Stimulated activated CD8-positive, alpha-beta memory T cell treated with anti-CD3 and anti-CD28 coated beads, Interleukin-15, amount 100 ng/mL, for 48 hours (primary cell): ENCODE results near the gene MRPL36.
"Not testable (repeated sequence)": the region's sequence is repeated elsewhere in the genome, so short reads cannot be mapped to it uniquely, and the experiment has no call there.

Experiments
- DNase-seq, 2 donors: peaks; one replicate each; pipeline ENCODE4 v3.0.0-alpha.2; 2020; ENCODE audit warnings: low read depth in 2 of 2

Gene MRPL36

DNA sequence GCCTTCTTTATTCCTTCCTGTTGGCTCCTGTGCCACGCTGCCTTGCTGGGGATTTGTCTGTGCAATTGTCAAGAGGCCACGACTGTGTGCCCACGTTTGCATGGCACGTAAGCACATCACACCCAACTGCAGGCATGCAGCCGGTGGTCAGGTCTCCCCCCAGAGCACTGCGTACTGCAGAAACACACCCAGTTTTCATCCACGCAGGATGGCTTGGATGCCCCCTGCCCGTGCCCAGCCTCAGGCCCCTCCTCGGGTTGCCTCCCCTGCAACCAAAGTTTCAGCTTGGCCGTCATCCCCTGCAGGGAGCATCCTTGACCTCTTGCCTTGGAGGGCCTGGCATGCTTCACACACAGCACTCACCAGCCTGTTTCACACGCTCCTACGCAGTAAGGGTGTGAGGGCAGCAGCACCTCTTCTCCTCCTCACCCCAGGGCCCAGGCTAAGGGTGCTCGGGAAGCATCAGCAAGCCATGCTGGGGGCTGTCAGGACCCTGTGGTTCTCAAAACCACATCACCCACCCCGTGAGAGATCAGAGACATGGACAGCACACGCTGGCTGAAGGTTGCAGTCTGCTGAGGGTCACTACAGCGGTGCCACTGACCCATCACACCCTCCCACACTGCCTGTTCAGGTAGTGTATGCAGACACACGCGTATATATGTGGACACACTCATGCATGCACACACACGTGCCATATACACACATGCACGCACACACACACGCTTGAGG lies 3.1 kb downstream of the MRPL36 start:
- DNase-seq, result no peak

- no peak for DNase-seq
Observed at GRCh38 chr5:1795931-1796330, 3.7 kb downstream of the MRPL36 start.

- DNase-seq, result no peak
Observed at GRCh38 chr5:1795506-1795905, 4.1 kb downstream of the MRPL36 start.

- DNase-seq, result no peak
Observed at GRCh38 chr5:1794901-1795290, 4.7 kb downstream of the MRPL36 start.

- no peak for DNase-seq
Observed at GRCh38 chr5:1793966-1794900, 5.4 kb downstream of the MRPL36 start.

DNA sequence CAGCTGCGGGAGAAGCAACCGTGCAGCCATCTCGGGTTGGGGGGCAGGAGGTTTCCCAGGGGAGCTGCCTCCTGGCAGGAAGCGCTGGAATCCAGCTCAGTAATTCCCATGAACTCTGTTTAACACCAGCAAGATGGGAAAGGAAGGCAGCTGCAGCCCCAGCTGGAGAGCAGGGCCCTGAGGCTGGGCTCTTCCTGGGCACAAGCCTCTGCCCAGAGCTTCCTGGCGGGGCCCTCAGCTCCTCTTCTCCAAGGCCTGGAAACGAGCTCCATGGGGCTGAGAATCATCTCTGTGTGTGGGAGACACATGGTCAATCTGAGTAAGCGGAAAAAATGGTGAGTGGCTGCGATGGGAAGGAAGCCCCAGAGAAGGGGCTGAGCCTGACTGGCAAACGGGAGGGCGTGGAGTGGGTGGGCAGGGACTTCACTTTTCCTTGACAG lies 6.3 kb downstream of the MRPL36 start:
- peak; percentile 48 to 59 for DNase-seq

- peak; percentile 73 for DNase-seq
Observed at GRCh38 chr5:1792842-1793266, 6.8 kb downstream of the MRPL36 start.

GRCh38 chr5:1791176-1791575 lies 8.5 kb downstream of the MRPL36 start:
- DNase-seq, result no peak

DNA sequence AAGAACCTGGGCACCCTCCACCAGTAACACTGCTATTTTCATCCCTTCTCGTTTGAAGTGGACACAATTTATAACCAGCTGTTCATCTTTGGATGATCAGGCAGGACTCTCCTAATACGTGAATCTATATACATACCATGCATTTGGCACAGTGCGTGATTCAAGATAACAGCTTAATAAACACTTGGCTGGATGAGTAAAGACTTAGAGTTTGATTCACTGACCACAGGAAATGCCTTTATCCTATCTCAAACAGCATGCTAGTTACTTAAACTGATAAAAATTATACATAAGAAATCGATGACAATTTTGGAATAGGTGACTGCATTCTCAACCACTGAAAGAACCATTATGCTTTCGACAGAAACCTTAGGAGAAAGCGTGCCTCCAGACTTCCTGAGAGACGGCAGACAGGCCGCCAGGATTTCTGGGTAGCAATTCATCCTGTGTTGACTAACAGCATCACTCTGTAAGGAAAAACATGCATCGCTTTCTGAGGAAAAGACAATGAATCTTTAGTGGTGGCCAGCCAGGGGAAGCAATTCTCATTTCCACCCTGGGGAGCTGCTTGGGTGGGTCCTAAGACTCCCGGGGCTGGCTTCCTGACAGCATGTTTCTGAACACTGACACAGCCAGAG lies 9.7 kb downstream of the MRPL36 start:
- DNase-seq, result no peak

GRCh38 chr5:1789438-1789833 lies 10.2 kb downstream of the MRPL36 start:
- not testable (repeated sequence) for DNase-seq

DNA sequence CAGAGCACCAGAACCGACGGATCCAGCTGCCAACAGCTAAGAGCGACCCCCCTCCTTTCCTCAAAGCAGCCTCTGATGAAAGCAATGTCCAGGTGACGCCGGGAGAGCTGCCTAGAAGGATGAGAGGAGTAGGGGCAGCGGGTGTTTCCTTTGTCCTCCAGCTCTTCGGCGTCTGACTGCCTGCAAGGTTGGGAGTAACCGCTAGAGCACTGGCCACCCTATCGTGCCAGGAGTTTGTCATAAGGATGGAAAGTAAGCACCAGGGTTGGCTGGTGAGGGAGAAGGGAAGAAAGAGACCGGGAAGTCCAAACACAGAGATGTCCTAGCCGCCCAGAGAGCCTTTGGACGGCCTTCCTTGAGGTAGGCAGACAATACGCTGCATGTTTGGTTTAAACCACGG lies 10.8 kb downstream of the MRPL36 start:
- DNase-seq, result no peak

DNA sequence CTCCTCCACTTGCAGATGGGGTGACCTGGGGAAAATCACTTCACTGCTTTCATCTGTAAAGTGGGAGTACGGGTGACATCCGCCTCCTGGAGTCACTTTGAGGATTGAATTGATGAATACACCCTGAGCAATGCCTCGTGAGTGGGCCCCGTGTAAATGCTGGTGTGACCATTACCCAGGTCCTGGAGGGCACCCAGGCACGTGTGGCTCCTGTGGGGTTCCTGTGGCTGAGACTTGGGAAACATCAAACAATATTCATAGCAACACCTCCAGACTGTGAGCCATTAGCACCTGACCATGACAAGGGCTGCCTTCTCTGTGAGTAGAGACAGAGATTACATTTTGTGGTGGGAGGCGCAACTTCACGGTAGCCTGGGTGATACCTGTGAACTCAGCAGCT lies 11.4 kb downstream of the MRPL36 start:
- no peak for DNase-seq

DNA sequence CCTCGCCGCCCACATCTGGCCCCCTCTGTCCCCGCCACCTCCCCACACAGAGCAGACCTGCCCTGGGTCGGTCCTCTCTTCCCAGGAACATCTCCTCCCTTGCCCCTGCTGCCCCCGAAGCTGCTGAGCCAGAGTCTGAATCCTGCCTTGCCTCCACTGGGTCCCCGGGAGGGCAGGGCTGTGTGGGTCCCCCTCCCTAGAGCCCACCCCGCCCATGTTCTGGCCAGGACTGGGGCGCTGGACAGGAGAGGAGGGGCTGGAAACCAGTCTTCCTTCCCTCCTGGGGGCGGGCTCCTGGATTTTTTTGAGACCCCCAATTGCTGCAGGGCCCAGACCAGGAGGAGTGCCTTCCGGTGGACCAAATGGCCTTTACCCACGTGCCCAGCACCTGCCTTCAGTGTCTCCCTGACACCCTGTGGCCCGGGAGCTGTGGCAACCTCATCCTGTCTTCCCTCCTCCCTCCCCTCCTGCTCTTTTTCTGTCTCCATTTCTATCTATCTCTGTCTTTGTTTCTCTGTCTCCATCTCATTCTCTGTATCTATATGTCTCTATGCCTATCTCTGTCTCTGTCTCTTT lies 12.1 kb downstream of the MRPL36 start:
- DNase-seq, result no peak

GRCh38 chr5:1786621-1787471 lies 12.8 kb downstream of the MRPL36 start:
- no peak for DNase-seq

- DNase-seq, result no peak
Observed at GRCh38 chr5:1785984-1786383, 13.7 kb downstream of the MRPL36 start.

DNA sequence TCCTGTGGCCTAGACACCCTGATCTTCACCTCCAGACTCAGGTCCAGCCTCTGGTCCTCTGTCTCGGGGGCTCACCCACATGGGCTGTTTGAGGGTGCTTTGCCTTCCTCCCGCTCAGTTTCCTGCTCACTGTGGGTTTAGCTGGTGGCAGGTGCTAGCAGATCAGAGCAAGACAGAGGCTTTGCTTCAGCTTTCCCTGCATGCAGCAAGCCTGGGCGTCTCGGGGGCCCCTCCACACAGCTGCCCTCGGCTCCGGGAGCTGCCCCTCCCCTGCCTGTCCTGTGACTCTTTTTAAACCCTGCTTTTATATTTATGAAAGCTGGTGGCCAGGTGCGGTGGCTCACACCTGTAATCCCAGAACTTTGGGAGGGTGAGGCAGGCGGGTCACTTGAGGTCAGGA lies 14.6 kb downstream of the MRPL36 start:
- DNase-seq, result no peak

DNA sequence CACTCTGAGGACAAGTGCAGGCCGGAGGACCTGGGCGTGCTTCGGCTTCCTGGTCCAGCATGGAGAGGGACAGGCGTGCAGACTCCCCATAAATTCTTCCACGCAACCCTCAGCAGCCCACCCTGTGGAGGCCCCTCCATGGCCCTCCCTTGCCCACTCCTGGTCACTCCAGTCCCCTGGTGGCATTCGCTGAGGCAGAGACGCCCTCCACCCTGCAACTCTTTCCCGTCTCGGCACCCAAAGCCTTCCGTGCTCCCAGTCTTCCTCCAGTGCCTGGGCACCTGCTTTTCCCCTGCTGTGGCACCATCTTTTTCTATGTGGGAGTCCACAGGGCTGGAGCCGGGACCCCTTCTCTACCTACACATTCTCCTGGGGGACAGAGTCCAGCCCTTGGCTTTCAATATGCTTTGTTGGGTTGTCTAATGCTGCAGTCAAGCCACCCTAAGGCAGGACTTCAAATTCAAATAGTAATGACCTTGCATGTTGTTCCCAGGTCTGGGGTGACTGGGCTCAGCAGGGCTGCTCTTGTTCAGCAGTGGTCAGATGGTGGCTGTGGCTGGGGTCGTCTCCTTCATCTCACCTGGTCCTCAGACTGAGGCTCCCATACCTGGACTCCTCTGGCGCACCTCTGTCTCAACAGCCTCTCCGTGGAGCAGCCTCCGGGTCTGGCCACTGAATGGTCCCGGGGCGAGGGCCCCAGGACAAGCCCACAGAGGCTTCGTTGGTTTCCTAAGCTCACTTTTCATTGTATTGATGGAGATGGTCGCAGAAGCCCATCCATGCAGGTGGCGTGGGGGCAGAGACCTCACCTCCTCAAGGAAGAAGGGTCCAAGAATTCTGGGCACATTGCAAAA lies 15.2 kb downstream of the MRPL36 start:
- no peak for DNase-seq

GRCh38 chr5:1783216-1783554 lies 16.5 kb downstream of the MRPL36 start:
- DNase-seq, result no peak

GRCh38 chr5:1782385-1783215 lies 17.0 kb downstream of the MRPL36 start:
- DNase-seq, result no peak
